8988T (cell line): ENCODE results near the gene ERF.

Experiments used
- DNase-seq: peaks from one replicate; pipeline ENCODE4 v3.0.0; 2011

Gene ERF

DNA sequence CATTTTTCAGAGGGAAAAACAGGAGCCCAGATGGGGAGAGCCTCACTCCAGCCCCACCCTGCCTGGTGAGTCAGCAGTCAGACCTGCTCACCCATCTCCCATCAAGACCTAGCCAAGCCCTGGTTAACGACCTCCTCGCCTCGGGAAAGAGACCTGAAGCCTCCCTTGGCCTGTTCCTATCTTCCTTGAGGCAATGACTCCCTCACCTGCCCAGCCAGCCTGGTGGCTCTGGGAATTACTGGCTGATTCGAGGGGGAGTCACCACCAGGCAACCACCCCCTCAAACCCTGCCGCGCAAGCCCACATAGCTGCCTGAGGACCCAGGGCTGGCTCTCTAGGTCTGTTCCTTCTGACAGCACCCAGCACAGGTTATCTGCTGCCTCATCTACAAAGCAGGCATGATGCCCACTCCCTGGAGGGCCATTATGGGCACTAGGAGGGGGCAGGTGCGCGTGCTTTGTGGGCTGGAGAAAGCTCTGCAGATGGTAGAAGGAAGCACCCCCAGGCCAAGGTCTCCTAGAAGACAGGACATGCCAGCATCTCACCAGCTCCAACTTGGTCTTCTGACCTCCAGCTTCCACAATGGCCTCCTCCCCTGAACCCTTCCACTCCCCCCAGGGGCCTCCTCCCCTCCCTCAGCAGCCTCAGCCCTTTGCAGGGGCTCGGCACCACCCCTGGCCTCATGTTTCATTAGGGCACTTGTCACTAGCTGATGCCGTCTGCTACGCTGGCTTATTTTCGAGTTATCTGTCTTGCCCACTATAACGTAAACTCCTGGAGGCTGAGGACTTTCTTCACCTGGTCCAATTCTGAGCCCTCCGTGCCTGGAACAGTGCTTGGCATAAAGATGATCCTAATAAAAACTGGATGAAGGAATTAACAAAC lies 47.8 kb downstream of the ERF start:
- DNase-seq = no peak

DNA sequence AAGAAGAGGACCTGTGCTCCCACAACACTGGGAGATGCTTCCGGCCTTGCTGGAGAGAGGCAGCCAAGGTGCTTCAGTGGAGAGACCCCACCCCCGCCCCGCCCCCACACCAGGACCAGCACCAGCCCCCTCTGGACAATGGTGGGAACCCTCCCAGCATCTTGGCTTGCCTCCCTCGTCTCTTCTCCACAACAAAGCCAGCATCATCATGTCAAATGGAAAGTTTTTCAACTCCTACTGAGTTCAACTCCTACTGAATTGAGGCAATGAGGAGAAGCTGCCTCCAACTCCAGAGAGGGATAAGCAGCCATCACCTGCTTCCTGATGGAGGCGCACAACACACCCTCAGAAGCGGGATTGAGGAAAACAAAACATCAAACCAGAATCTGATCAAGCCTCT lies 50.3 kb downstream of the ERF start:
- no peak for DNase-seq

DNA sequence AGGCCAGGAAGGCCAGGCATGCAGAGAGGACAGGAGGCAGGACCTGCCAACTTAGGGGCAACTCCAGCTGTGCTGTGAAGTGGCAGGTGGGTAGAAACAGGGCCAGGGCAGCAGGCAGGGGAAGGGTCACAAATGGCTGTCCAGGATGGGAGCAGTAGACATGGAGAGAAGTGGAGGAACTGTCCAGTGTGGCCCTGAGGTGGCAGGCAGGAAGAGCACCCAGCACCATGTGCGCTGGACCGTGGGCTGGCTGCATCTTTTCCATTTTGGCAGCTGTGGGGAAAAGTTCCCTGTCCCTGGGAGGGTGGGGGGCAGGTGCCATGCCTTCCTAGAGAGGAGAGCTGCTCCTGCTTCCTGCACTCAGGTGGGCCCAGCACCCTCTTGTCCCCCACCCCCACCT lies 51.2 kb downstream of the ERF start:
- no peak for DNase-seq

DNA sequence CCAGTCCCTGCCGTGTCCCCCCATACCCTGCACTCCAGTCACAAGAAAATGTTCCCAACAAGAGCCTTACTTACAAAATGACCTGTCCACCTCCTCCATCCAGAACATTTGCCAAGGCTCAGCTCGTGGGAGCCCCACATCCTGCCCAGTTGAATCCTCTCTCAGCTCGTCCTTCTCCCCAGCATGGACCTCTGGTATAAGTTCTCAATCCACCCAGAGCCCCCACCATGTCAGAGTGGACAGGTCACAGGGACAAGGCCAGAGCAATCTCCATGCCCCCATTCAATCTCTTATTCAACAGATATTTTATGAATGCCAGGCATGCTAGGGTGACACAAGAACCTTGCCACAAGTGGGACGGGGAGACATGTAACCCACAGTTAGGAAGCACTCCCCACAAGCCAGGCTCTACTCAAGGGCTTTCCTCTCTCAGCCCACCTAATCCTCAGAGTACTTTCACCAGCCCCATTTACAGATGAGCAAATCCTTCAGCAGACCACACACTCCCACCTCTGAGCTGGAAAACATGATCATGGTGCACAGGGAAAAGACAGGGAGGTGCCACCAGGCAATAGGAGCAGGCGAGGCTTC lies 52.5 kb downstream of the ERF start:
- no peak for DNase-seq

DNA sequence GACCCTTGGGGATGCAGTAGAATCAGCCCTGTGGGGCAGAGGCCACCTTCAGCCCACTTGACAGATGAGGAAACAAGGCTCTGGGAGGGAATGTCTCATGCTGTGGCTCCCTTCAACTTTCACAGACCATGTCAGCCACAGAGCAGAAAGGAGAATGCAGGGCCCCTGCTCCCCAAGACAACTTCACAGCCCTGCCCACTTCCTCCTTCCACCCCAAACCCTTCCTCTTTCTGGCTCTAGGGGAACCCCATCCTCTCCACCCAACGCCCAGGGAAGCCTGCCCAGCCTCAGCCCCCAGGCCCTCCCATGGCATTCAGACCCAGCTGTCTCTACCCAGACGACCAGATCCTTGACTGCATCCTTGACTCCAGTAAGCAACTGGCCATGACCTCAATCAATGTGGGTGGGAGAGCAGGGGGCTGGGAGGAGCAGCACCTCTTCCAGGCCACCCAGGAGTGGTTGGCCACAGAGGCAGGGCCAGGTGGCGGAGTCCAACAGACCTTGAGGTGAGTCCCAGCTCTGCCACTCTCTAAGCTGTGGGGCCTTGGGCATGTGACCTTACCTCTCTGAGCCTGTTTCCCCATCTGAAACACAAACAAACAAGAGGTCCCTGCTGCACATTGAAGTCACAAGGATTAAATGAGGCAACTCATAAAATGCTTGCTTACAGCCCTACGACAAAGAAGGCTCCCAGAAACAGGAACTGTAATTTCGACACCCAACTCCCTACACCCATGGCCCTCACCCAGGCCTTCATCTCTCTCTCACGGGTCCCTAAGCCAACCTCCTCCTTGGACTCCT lies 53.2 kb downstream of the ERF start:
- no peak for DNase-seq

DNA sequence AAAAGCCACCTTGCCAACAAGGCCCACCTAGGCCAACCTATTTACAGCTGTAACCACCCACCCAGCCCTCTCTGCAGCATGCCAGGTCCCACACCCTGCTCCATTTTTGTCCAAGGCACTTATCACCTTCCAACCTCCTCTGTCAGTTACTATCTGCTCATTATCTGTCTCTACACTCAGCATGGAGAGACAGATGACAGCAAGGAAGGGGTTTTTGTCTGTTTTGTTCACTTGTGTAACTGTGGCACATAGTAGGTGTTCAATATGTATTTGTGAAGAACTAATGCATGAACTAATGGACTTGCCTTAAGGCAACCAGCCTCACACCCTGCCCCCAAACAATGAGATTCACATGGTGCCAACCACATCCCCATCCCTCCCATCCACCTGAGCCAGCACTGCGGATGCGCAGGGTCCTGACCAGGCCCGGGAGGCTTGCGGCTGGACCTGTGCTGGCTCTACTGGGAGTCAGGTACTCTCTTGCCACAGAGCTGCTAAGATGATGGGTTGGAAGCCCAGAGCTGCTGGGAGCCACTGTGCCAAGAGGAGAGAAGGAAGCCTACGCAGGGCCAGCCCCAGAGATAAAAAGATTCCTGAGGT lies 54.7 kb downstream of the ERF start:
- DNase-seq = no peak

DNA sequence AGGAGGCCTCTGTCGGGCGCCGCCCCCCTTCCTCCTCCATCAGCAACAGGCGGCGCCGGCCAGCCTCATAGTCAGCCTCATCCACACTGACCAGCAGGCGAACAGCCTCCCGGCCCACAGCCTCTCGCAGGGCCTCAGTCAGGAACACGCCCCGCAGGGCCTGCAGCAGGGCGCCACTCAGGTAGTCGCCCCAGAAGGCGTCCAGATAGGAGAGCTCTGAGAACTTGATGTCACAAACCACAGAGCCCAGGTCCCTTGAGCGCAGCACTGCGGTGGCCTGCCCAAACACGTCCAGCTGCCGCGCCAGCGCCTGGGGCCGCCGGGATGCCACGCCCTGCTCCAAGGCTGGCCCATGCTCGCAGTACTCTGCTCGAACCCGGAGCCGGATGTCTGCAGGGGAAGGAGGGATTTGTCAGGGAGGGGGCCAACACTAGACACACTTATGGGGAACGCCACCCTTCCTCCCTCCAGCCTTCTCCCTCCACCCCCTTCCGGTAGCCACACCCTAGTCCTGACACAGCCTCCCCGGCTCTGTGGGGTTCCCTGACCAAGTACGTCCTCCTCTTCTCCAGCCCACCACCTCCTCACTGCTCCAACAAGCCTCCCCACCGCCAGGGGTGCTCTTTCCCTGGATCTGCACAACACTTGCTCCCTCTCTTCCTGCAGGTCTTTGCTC lies 55.4 kb downstream of the ERF start:
- DNase-seq = no peak

DNA sequence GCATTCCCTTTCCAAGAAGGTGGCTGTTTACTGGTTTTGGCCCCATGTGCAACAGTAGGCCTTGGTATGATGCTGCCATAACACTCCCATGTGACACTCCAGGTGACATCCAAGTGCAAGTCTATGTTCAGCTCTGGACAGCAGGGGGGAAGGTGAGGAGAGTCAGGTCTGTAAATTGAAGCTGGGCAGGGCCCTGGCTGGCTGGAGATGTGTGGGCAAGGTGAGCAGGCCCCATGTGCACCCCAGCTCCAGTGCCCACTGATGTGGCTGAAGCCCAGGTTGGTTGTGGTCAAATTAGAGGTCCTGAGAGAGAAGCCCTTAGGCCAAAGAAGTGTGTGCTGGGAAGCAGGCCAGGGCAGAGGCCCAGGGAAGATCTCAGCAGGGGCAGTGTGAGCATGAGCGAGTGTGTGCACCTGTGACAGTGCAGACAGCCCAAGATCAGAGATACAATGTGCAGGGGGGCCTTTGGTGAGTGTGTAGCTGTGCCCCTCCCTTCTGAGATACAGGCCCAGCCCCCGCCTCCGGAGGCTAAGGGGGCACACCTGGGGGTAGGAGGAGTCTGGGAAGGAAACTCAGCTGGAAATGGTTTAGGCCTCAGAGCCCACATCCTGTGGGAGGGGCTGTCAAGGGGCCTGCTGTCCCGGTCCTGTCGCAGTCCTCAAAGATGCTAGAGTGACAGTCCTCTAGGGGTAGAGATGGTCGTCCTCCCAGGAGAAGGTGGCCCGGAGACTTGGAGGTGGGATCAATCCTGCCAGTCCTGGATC lies 56.1 kb downstream of the ERF start:
- DNase-seq = no peak
